ENCODE data around the gene FOXL3.

Gene FOXL3

GRCh38 chr7:270351-270983 is 19.5 kb upstream of the FOXL3 start:
- Histone ChIP-seq H4K20me1 (ENCODE audit: control insufficient read depth, insufficient read depth, low read depth, low read length) (no peaks in the 10 kb centered on the region), H3K27me3 (ENCODE audit: control insufficient read depth, low read length) (no peaks in the 10 kb centered on the region), H3K4me3 (ENCODE audit: low read length) (no peak overlapping the region), H3K4me2 (ENCODE audit: low read length) (no peak overlapping the region), H3K36me3 (ENCODE audit: control insufficient read depth, low read length) (no peaks in the 10 kb centered on the region), H3K9me2 (replicated peaks; ENCODE audit: control insufficient read depth, low read length) (no peaks in the 10 kb centered on the region), H3K4me1 (ENCODE audit: control insufficient read depth, low read length) (no peaks in the 10 kb centered on the region), H3K9me3 (ENCODE audit: control insufficient read depth, insufficient read depth, low read length) (peaks cover 53% of the 10 kb centered on the region), H3K79me2 (ENCODE audit: control insufficient read depth, low read length) (no peaks in the 10 kb centered on the region), H3K27ac (ENCODE audit: low read depth, low read length) (no peak overlapping the region), H3F3A (ENCODE audit: control insufficient read depth, insufficient read depth) (no peaks in the 10 kb centered on the region)
- TF ChIP-seq EZH2phosphoT487 (IDR thresholded peaks at IDR 0.05; ENCODE audit: borderline replicate concordance, low read length), result no peak
- no peak for TF ChIP-seq CTCF (IDR thresholded peaks at IDR 0.05; ENCODE audit: low read depth, low read length, poor library complexity, severe bottlenecking)

DNA sequence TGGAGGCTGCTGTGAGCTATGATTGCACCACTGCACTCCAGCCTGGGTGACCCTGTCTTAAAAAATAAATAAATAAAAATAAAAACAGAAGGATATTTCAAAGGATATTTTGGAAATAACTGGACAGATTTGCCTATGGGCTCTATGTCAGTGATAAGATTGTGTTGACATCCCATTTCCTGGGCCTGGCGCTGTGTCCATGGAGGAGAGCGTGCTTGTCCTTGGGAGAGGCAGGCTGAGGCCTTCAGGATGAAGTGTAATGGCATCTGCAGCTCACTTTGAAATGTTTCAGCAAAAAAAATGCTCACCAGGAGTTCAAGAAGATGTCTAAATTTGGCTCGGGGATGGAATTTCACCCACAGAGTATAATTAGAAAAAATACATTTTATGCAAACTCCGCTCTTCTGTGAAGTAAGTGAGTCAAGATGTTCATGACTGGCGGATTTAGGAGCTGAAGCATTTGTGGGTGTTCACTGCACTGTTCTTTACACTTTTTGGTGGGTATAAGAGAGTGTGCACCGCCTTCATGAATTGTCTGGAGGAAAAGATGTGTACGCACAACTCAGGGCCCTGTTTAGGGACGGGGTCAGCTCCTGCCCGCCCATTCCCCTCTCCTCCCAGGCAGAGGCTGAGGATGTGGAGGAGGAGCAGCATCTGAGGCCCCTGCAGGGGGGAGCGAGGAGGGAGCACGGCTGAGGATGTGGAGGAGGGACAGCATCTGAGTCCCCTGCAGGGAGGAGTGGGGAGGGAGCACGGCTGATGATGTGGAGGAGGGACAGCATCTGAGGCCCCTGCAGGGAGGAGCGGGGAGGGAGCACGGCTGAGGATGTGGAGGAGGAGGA is 18.5 kb upstream of the FOXL3 start:
- peaks cover 55% of the 10 kb centered on the region for H3K9me3 ChIP-seq (ENCODE audit: control insufficient read depth, insufficient read depth, low read length)

GRCh38 chr7:272108-272615 is 17.8 kb upstream of the FOXL3 start:
- no peaks in the 10 kb centered on the region for H4K20me1 ChIP-seq (ENCODE audit: control insufficient read depth, insufficient read depth, low read depth, low read length)
- no peaks in the 10 kb centered on the region for H3K27me3 ChIP-seq (ENCODE audit: control insufficient read depth, low read length)
- no peaks in the 10 kb centered on the region for H3K36me3 ChIP-seq (ENCODE audit: control insufficient read depth, low read length)
- no peak overlapping the region for H3K4me2 ChIP-seq (ENCODE audit: low read length)
- peaks cover 51% of the 10 kb centered on the region for H3K9me3 ChIP-seq (ENCODE audit: control insufficient read depth, insufficient read depth, low read length)
- no peaks in the 10 kb centered on the region for H3K9me2 ChIP-seq (replicated peaks; ENCODE audit: control insufficient read depth, low read length)
- no peak overlapping the region for H3K4me3 ChIP-seq (ENCODE audit: low read length)
- TF ChIP-seq CTCF (IDR thresholded peaks at IDR 0.05; ENCODE audit: low read depth, low read length, poor library complexity, severe bottlenecking) (no peak), EZH2phosphoT487 (IDR thresholded peaks at IDR 0.05; ENCODE audit: borderline replicate concordance, low read length) (no peak)
- no peak overlapping the region for H3K27ac ChIP-seq (ENCODE audit: low read depth, low read length)
- H3K4me1 ChIP-seq (ENCODE audit: control insufficient read depth, low read length), result no peaks in the 10 kb centered on the region
- no peaks in the 10 kb centered on the region for H3K79me2 ChIP-seq (ENCODE audit: control insufficient read depth, low read length)
- H3F3A ChIP-seq (ENCODE audit: control insufficient read depth, insufficient read depth), result no peaks in the 10 kb centered on the region

More for the DNA sequence above, 18.5 kb upstream of the FOXL3 start:
- Histone ChIP-seq H3K4me3 (ENCODE audit: low read length) (no peak overlapping the region), H3F3A (ENCODE audit: control insufficient read depth, insufficient read depth) (no peaks in the 10 kb centered on the region), H3K9me2 (replicated peaks; ENCODE audit: control insufficient read depth, low read length) (no peaks in the 10 kb centered on the region), H3K27ac (ENCODE audit: low read depth, low read length) (no peak overlapping the region), H3K27me3 (ENCODE audit: control insufficient read depth, low read length) (no peaks in the 10 kb centered on the region), H3K79me2 (ENCODE audit: control insufficient read depth, low read length) (no peaks in the 10 kb centered on the region), H3K36me3 (ENCODE audit: control insufficient read depth, low read length) (no peaks in the 10 kb centered on the region), H3K4me2 (ENCODE audit: low read length) (no peak overlapping the region), H3K4me1 (ENCODE audit: control insufficient read depth, low read length) (no peaks in the 10 kb centered on the region), H4K20me1 (ENCODE audit: control insufficient read depth, insufficient read depth, low read depth, low read length) (no peaks in the 10 kb centered on the region)
- TF ChIP-seq CTCF (IDR thresholded peaks at IDR 0.05; ENCODE audit: low read depth, low read length, poor library complexity, severe bottlenecking), result no peak
- TF ChIP-seq EZH2phosphoT487 (IDR thresholded peaks at IDR 0.05; ENCODE audit: borderline replicate concordance, low read length), result no peak
